ENCODE results near the gene WEE2.

GRCh38 chr7:141659501-141659900 is 48.7 kb upstream of the WEE2 start:
- TF ChIP-seq PRMT5 (CRISPR knock-in tag; IDR thresholded peaks at IDR 0.05) (no peak), ETV5 (CRISPR knock-in tag; IDR thresholded peaks at IDR 0.05; ENCODE audit: low read depth) (no peak), KLF10 (CRISPR knock-in tag; IDR thresholded peaks at IDR 0.05) (no peak), FOXK2 (conservative IDR thresholded peaks at IDR 0.05 in 1 of 2, IDR thresholded peaks at IDR 0.05 in 1 of 2; ENCODE audit: low read depth in 2 of 2) (no peak), NR1H2 (CRISPR knock-in tag; IDR thresholded peaks at IDR 0.05) (no peak), SP1 (CRISPR knock-in tag; IDR thresholded peaks at IDR 0.05) (no peak)

Data from K562 (cell line).